Measurements from ENCODE around the gene NPPB.

- TF ChIP-seq POLR2A (IDR thresholded peaks at IDR 0.05) (no peak), CTCF (IDR thresholded peaks at IDR 0.05) (no peak), POLR2AphosphoS5 (IDR thresholded peaks at IDR 0.05) (no peak)
These were observed 10.9 kb downstream of the NPPB start, which contains the start of gene NPPA for GRCh38 chr1:11847667-11848372.

All from stomach (tissue), 4 donors.